BLaER1 (cell line): Measurements from ENCODE around the gene PCARE.

Source experiments
- H3K27ac ChIP-seq: shearing (Covaris generic); formaldehyde crosslinking; 2 replicates; pipeline ENCODE4 v1.8.1; 2022
- H3K27me3 ChIP-seq: shearing (Covaris generic); formaldehyde crosslinking; 2 replicates; pipeline ENCODE4 v1.8.1; 2022
- H3K36me3 ChIP-seq: shearing (Covaris generic); formaldehyde crosslinking; 2 replicates; pipeline ENCODE4 v1.8.1; 2022
- H3K4me1 ChIP-seq: shearing (Covaris generic); formaldehyde crosslinking; 2 replicates; pipeline ENCODE4 v1.8.1; 2022
- H3K4me2 ChIP-seq: shearing (Covaris generic); formaldehyde crosslinking; 2 replicates; pipeline ENCODE4 v1.8.1; 2022
- H3K4me3 ChIP-seq: shearing (Covaris generic); formaldehyde crosslinking; 2 replicates; pipeline ENCODE4 v1.8.1; 2022
- H3K9ac ChIP-seq: shearing (Covaris generic); formaldehyde crosslinking; 2 replicates; pipeline ENCODE4 v1.8.1; 2022
- H3K9me3 ChIP-seq: shearing (Covaris generic); formaldehyde crosslinking; 2 replicates; pipeline ENCODE4 v1.8.1; 2022
- H4K20me1 ChIP-seq: shearing (Covaris generic); formaldehyde crosslinking; 2 replicates; pipeline ENCODE4 v1.8.1; 2022
- Cebpa-rat ChIP-seq: shearing (Covaris generic); IDR thresholded peaks from 2 replicates; pipeline ENCODE4 v1.8.1; 2022

Gene PCARE

GRCh38 chr2:29013057-29013780, 61.1 kb downstream of the PCARE start:
- Histone ChIP-seq H3K36me3 (no peaks in the 10 kb centered on the region), H3K4me3 (peak overlapping the region; percentile 56; the same call in 1 of the 2 replicates), H3K27me3 (no peaks in the 10 kb centered on the region), H3K9me3 (no peaks in the 10 kb centered on the region), H4K20me1 (peaks cover 4% of the 10 kb centered on the region; the same call in 1 of the 2 replicates), H3K27ac (no peak overlapping the region; the same call in 1 of the 2 replicates), H3K4me2 (peak overlapping the region; percentile 96), H3K4me1 (peaks cover 88% of the 10 kb centered on the region), H3K9ac (no peak overlapping the region)
- TF ChIP-seq Cebpa-rat: no peak

GRCh38 chr2:29012211-29012681, 62.1 kb downstream of the PCARE start:
- peak overlapping the region; percentile 63 for H3K9ac ChIP-seq
- H3K9me3 ChIP-seq: no peaks in the 10 kb centered on the region
- H3K36me3 ChIP-seq: no peaks in the 10 kb centered on the region
- H3K27ac ChIP-seq: peak overlapping the region; percentile 82
- peak overlapping the region; percentile 56 for H3K4me3 ChIP-seq
- H3K4me1 ChIP-seq: peaks cover 88% of the 10 kb centered on the region
- H4K20me1 ChIP-seq: peaks cover 4% of the 10 kb centered on the region; the same call in 1 of the 2 replicates
- TF ChIP-seq Cebpa-rat: peak; percentile 26; the same call in 1 of the 2 replicates
- no peaks in the 10 kb centered on the region for H3K27me3 ChIP-seq
- H3K4me2 ChIP-seq: peak overlapping the region; percentile 96
